Activated gamma-delta T cell treated with Interleukin-2 at 50 U/mL for 16 hours (primary cell): ENCODE data around the gene PRICKLE2.

Experiments
- DNase-seq: peaks from one replicate; pipeline ENCODE4 v3.0.0-alpha.2; 2020

The PRICKLE2 gene

DNA sequence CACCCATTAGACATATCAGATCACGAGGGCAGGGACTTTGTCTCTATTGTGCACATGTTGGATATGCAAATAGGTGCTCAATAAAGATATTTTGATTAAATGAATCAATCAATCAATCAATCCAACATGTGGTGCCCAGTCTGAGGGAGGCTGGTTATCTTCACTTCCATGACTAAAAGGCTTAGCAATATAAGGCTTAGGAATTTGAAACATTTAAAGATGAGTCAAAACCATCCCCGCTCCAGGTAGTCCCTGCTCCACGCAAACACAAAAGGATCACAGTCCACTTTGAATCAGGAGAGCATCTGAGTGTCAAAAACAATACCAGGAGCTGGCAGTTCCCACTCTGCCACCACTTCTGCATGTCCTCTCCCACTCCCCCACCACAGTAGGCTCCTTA is 25.8 kb upstream of the PRICKLE2 start:
- no peak for DNase-seq

DNA sequence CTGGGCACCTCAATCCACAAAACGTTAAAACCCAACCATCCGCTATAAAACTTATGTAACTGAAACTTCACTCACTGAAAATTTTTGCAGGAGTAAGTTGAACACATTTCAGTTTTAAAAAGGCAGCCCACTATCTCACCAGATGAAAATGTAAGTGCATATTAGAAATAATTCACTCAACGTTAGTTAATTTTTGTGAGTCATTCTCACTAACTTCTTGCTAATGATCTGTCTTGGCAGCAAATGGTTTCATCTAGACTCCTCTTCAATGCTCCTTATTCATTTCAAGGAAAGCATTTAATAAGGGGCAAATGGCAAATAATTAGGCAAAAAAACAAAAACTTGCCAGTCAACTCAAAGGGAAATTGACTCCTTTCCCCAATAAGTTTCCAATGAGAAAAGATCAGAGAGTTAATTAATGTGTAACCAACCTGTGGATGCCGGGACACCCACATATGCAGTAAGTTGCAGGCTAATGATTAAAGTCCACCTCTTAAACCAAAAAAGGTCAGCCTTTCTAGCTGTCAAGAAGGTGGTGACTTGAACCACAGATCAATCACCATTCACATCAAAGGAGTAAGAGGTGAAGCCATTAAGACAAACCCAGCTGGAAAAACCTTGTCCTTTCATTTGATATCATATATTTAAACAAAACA is 22.9 kb upstream of the PRICKLE2 start:
- DNase-seq: no peak

DNA sequence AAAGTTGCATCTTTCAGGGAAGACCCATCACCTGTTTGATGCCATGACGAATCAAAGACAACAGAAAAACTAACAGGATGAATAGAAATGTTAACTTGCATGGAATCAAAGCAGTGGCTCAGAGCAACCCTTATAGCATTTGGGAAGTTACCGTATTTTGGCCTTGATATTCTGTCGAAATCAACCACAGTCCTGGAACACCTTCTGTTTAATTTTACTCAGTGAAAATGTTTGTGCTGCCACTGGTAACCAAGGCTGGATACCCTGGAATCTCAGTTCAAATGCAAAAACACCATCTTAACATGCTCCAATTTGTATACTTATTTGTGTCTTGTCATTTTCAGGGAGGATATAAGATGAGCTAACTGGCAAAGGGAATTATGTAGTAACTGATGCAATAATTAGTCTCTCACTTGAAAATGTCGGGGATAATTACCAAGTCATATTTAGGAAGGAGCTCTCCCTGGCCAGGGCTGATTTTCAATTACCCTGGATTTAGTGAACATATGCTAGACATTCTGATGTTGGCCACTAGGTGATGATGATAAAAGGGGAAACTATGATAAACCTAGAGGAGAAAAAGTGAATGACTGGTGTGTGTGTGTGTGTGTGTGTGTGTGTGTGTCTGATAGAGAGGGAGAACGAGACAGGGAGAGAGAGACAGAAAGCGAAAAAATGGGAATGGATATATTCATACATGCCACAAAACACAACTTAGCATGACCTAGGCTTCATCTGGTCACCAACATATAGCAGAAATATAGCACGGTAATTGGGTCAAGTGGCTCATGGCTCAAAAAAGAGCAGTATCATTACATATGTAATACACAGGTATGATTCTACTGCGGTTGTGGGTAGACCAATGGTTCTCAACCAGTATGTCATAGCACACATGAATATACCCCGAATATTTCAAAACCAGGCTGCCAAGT is 19.0 kb upstream of the PRICKLE2 start:
- DNase-seq: no peak

DNA sequence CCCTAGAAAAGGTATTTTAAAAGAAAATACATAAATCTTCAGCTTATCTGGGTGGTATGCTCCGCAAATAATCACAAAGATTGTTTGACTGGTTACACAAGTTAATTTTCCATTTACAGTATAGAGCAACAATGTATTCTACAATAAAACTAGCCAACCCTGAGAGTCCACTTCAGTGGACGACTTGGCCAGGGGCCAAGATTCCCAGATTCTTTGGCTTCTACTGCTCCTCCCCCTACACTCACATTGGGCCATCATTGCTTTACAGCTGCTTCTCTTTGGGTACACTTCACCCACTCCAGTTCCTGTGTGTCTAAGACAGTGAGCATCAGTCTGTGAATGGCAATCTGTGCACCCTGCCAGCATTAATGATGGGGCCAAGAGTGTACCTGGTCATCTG is 17.2 kb upstream of the PRICKLE2 start:
- no peak for DNase-seq

DNA sequence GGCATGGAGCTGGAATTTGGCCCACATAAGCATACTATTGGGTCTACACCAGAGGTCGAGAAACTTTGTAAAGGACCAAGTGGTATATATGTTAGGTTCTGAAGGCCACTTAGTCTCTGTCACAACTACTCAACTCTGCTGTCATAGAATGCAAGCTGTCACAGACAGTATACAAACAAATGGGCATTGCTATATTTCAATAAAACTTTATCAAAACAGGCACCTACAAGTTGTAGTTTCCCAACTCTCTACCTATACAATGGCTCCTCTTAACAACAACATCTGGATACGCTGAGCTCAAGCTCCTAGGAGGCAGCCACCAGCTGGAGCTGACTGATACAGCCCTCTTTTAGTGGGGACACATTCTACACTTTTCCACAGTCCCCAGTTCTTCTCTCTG is 15.7 kb upstream of the PRICKLE2 start:
- no peak for DNase-seq

DNA sequence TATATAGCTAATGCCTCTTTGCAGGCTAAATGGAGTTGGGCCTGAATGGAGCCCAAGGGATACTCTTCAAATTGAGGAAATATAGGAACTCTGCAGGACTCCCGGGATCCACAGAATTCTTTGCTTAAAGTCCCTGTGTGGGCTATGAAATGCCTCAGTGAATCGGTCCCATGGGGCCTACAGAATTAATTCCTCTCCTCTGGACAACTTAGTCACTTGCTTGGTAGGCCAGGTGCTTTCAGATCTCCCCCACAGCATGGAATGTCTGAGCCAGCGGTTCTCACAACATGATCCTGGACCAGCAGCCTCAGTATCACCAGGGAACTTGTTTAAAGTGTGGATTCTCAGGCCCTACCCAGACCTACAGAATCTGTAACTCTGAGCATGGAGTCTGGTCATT is 15.1 kb upstream of the PRICKLE2 start:
- DNase-seq: no peak

DNA sequence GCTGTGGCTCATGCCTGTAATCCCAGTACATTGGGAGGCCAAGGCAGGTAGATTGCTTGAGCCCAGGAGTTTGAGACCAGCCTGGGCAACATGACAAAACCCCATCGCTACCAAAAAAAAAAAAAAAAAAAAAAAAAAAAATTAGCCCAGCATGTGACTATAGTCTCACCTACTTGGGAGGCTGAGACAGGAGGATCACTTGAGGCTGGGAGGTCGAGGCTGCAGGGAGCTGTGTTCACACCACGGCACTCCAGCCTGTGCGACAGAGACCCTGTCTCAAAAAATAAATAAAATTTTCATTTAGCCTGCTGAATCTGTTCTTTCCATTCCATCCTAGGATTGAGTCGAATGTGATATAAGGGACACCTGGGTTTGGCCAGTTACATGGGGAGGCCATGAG is 14.6 kb upstream of the PRICKLE2 start:
- no peak for DNase-seq

DNA sequence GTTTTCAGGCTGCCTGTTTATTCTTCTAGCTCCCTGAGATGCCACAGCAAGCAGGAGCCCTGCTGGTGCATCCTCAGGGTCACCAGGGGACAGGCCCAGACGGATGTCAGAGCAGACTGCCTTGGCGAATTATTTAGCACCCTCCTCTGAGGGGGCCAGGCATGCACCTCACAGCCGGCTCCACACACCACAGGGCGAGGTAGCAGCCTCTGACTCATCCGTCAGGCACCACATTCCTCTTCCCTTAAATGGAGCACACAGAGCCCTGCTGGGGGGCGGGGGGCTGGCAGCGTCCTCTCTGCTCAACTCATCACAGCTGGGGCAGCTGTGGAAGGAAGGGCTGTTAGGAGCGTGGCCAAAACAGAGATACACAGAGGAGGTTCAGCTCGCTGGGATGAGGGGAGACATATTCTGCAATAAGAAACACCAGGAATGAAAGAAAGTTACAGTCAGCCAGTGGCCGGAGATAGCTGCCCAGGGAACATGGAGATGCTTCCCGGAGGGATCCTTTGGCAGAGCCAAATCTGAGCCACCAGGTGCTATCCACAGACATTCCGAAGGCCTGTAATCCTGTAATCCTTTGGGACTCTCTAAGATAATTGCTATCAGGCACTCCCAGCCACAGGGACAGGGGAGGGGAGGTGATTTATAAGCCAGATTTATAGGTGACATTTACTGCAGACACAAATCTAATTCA is 13.9 kb upstream of the PRICKLE2 start:
- DNase-seq: no peak

DNA sequence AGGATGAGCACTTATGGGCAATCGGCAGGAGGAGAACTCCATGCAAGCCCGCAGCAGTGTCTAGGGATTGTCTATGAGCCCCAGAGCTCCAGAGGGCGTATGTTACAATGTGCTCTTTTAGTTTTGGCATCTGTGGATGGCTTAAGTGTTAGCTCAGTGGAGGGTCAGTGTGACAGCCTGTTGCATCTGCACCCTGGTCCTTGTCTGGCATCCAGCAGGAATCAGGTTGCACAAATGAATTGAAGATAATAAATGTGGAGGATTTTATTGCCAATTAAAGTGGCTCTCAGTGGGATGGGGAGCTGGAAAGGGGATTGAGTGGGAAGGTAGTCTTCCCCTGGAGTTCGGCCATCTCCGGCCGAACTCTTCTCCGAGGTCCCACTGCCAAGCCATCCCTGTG is 11.8 kb upstream of the PRICKLE2 start:
- DNase-seq: no peak

DNA sequence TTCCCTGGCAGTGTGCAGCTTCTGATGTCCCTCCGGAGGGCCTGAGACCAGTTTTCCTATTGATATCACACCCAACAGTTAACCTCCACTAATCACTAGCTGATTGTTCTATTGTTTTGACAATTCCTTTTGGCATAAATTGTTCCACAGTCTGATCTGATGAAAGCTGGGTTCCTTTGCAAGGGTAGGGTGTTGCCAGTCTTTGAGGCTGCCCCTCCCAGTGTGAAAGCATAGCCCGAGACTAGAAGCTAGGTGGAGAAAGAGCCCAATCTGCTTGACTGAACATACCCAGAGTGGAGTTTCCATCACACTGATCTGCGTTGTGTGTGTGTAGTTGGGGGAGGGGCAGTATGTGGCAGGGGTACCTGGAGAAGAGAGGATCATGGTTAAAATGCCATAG is 10.3 kb upstream of the PRICKLE2 start:
- DNase-seq: no peak

DNA sequence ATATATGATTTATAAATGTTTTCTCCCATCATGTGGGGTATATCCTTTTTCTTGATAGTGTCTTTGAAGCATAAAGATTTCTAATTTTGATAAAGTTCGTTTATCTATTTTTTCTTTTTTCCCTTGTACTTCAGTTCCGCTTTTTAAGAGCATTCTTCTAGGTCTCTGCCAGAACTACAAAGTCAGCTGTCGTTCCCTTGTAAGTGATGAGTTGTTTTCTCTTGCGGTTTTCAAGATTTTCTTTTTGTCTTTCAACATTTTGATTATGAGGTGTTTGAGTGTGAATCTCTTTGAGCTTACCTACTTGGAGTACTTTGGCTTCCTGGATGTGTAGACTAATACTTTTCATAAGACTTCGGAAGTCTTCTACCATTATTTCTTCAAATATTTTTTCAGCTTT is 9.3 kb upstream of the PRICKLE2 start:
- no peak for DNase-seq

DNA sequence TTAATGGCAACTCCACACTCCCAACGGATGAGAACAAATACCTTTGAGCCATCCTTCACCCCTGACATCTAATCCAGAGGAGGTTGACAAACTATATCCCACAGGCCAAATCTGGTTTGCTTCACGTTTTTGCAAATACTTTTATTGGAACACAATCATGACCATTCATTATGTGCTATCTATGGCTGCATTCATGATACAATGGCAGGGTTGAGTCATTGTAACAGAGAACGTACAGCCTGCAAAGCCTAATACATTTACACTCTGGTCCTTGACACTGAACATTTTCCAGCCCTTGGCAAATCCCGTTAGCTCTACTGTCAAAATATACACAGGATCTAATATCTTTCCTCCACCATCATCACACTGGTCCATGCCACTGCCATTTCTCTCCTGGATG is 7.6 kb upstream of the PRICKLE2 start:
- no peak for DNase-seq

DNA sequence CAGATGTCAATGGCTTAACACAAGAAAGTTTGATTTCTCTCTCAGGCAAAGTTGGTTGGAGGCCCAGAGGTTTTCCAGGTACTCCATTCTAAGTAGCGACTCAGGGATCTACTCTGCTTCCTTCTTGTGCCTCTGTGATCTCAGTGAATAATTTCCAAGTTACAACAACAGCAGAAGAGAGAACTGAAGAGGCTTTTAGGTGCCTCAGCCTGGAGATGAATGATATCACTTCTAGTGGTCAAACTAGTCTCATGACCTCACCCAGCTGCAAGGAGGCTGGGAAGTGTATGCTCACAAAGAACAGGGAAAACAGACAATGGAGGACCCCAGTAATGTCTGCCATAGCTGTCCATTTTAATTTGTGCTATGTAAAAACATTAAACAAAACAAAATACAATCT is 4.6 kb upstream of the PRICKLE2 start:
- no peak for DNase-seq

DNA sequence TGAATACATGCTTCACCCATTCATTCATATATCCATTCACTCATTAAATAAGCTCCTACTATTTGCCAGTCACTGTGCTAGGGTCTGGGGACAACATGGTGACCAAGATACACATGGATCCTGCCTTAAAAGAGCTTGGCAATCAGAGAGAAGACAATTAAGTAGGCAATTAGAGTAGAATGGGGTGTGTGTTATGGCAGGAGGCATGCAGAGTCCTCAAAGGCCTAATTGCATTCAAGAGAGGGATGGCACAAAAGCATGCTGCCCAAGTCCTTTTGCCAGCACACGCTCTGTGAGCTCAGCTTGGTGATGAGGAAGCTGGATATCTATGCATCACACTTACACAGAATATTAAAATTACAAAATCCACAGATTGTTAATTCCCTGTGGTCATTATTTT is 2.8 kb upstream of the PRICKLE2 start:
- no peak for DNase-seq

DNA sequence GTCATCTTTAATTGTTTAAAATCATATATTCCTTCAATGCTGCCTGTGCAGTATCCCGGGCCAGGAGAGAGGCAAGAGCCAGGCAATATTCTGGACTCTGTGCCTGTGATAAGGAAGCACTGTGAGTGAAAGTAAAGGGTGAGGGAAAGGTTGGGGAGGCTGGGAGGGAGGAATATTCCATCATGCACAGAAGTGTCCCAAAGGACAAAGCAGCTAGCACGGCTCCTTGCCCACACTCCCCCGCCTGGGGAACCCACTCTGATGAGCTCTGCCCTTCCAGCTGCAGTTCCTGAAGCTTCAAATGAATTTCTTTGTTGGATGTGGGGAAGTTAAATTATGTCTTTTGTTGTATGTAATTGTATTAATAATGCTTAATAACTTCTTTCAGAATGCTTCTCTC is 1.5 kb upstream of the PRICKLE2 start:
- no peak for DNase-seq

DNA sequence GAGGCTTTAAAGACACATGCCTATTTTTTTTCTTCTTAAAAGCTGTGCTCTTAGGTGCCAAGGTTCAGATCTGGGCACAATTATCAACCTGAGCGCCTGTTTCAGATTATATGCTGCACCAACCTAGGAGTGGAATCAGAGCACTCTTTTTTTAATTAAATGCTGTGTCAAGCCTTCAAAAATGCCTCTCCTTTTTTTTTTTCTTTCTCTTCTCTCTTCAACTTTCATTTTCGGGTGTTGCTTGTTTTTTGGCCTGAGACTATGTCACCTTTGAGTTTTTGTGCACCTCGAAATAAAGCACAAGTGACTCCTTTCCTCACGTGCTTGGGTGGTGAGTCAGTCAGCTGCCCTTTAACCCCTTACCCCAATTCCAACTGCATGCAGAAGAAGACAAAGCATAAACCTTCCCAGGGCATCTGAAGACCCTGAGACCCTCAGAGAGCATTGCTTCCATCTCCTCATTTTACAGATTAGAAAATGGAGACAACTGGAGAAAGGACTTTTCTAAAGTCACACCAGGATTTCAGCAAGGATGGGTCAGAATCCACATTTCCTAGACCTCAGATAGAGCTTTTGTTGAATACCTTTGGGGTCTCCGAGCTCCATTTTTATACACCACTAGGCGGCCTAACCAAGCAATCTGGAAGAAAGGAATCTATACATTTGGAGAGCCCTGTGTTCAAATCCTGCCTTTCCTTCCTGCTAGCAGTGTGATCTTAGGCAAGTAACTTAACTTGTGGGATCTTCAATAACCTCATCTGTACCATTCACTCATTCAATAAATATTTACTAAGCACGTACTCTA is 631 bp upstream of the PRICKLE2 start:
- no peak for DNase-seq

DNA sequence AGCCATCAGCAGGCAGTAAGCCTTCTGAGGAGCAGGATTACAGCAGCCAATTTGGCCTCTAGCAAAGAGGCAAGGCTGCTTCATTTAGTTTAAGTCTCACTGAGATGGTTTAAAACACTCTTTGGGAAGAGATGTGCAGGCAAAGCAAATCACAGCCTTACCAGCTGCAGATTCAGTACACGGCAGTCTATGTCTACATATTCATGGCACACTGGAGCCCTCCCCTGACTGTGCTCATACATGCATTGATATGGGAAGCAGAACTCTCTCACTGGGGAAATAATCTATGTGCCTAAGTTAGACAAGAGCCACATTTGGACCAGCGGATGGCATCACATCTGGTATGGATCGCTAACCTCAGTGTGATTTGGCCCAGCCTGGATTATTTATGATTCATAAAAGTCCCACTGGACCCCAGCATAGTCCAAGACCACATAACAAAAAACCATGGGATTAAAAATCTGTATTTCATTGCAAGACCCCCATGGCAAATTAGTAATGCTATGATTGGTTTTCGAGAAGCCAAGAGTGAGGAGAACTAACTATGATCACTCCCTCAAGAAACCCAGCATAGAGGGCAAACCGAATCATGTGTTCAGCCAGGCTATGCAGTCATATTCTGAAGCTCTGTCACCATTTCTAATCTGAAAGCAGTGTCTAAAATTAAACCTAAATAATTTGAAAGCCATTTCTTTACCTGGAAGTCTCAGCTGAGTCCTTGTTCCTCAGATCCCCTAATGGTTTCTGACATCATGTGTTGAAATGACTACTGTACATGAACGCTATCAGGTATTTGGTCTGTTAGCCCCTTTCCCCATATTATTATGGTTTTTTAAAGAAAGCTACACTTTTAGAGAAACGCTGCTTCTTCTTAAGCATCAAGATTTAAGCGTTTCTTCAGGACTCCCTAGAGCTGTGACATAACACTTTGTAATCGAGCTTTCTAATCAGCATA is 1.2 kb downstream of the PRICKLE2 start:
- DNase-seq: no peak

DNA sequence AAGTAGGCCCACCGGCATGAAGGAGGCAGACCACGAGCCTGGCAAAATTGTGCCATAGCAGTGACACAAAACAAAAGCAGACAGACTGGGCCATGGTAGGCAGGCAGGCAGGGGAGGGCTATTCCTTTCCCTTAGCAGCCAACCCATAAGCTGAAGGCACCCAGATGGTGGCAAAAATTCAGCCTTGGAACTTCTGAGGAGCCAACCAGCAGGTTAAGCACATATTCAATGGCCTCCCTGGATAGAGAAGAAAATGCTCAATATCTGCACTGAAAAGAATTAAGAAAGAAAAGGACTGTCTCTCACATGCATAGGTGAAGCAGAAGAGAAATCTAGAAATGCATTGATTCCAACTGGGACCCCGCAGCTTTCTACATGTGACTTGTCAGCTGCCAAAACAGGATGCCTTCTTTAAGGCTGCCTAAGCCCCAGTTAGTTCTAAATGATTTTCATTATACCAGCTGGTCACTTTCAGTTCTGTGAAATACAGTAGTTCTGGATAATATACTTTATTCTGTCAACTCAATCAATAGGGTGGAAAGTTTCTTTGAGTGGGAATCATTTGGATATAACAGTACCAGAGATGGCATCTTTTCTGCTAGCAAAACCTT is 2.7 kb downstream of the PRICKLE2 start:
- DNase-seq: no peak

DNA sequence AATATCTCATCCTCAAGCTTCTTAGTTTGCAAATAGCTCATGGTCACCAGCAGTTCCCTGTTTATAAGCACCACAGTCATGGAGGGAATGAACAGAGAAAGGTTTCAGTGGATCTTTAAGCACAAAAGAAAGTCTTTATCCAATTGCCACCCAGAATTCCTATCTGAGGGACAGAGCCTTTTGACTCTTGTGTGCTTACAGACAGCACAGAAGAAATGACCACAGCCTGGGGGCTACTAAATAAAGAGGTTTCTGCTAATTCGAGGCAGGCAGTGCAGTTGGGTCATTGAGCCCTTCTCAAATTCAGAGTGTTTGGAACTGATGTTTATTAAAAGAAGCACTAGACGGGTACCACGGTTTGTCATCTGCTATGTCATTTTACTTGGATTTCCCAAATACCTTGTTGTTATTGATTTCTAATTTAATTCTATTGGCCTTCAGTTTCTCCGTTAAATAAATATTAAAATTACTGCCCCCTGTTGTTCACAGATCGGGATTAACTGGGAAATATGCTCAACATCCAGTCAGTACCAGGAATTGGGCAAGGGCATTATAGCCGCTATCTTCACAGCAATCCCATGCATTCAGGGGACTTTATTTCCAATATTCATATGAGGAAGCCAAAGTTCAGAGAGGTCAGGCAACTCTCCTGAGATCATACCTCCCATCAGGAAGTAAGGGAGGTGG is 3.6 kb downstream of the PRICKLE2 start:
- no peak for DNase-seq

DNA sequence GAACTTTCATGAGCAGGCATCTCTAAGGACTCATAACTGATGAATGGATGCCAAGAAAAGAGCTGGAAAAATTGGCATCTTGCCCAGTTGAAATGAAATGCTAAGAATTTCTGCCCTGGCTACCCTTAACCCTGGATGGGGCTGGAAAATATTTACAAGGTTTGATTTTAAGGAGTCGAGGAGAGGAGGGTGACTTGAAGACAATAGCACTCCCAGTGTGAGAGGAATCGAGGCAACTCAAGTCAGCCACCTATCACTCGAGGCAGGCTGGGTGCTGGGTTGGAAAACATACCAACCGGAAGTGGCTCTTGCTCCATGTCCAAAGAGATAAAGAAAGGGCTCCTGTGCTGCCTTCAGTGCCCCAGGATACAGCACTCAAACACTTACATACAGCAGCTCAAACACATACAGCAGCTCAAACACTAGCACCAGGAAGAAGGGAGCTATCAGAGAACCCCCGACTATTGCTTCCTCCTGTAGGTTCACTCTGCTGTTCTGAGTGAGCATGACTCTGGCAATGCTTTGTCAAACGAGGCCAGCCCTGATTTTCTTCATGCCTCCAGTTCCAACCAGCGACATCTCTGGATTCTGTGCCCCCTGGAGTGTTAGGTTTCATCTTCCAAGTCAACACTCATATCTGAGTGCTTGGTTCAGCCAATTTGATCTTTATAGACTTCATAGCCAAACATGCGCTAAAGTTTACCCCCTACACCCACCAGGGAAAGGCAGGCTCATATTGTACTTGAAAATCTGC is 4.9 kb downstream of the PRICKLE2 start:
- no peak for DNase-seq
